ENCODE measurements around the gene MEAF6. TPM values are rescaled to one million over a fixed set of nuclear protein-coding genes. Genes with fewer than 3 reads are reported as not detected.
"Not testable (repeated sequence)": the region's sequence is repeated elsewhere in the genome, so short reads cannot be mapped to it uniquely, and the experiment has no call there.

The MEAF6 gene
- total RNA-seq, 6 donors from 2014 or later, result 59.9 to 131 (median 75.1) TPM

DNA sequence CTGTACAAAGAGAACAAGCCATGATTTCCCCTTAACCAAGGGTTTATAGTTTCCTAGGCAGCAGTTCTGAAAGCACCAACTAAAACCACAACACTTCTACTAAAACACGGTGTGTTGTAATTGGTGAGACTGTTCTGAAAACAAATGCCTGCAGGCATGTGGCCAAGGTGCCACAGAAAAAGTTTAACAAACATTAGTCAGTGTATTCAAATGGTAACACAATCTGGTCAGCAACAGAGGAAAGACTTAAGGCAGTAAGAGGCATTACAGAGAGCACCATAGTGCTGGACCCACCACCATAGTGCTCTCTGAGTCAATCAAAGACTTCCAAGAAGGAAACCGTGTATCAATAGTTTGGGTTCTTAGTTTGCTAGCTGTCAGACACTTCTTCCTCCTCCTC lies 22.8 kb upstream of the MEAF6 start:
- H3K36me3 ChIP-seq, result peaks cover 19 to 70% (median 50%) of the 10 kb centered on the region in 4 donors
- ATAC-seq (ENCODE audit: low FRiP score in 2 of 2) (no peak), DNase-seq (no peak)
- H3K9me3 ChIP-seq, result no peaks in the 10 kb centered on the region
- peak overlapping the region in 1 of 4 donors; percentile 35 for H3K27ac ChIP-seq
- peaks cover 6 to 12% (median 9%) of the 10 kb centered on the region in 4 donors for H3K4me1 ChIP-seq
- H3K4me3 ChIP-seq, result no peak overlapping the region
- 61 to 75% methylated on average over 2 of the region's 2 CpGs for WGBS, 2 donors
- TF ChIP-seq EP300 (IDR thresholded peaks at IDR 0.05) (no peak), POLR2AphosphoS5 (IDR thresholded peaks at IDR 0.05) (no peak), POLR2A (IDR thresholded peaks at IDR 0.05) (no peak)
- TF ChIP-seq, protein P1, sequence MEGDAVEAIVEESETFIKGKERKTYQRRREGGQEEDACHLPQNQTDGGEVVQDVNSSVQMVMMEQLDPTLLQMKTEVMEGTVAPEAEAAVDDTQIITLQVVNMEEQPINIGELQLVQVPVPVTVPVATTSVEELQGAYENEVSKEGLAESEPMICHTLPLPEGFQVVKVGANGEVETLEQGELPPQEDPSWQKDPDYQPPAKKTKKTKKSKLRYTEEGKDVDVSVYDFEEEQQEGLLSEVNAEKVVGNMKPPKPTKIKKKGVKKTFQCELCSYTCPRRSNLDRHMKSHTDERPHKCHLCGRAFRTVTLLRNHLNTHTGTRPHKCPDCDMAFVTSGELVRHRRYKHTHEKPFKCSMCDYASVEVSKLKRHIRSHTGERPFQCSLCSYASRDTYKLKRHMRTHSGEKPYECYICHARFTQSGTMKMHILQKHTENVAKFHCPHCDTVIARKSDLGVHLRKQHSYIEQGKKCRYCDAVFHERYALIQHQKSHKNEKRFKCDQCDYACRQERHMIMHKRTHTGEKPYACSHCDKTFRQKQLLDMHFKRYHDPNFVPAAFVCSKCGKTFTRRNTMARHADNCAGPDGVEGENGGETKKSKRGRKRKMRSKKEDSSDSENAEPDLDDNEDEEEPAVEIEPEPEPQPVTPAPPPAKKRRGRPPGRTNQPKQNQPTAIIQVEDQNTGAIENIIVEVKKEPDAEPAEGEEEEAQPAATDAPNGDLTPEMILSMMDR (IDR thresholded peaks at IDR 0.05), result no peak
- no peaks in the 10 kb centered on the region for H3K27me3 ChIP-seq

DNA sequence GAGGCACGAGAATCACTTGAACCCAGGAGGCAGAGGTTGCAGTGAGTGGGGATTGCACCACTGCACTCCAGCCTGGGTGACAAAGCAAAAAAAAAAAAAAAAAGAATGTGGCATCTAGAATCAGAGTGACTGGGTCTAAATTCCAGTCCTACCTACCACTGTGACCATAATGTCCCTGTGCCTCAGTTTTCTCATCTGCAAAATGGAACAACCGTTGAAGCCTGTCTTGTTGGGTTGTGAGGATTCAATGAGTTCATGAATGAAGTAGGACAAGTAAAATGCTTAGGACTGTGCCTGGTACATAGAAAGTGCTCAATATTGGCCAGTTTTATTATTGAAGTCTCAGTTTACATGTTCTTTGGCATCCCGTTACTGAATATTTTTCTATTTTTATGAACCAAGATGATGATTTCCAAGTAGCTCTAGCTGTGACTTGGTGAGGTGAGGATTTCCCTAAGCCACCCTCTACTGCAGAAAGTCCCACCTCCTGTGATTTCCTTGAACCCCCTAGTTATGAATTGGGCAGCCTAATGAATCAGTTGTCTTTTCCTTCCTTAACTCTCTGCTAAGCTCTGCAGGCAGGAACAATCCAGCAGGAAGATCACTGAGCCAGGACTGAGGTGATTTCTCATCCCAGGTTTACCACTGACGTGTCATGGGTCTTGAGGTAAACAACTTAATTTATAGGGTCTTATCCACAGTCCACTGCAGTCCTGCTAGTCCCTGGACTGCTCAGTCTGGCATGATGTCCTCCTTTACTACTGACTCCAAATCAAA lies 18.9 kb upstream of the MEAF6 start:
- Histone ChIP-seq H3K4me1 (peaks cover 6 to 12% (median 9%) of the 10 kb centered on the region in 4 donors), H3K4me3 (no peak overlapping the region), H3K27ac (peak overlapping the region; percentile 47 to 76 (median 57)), H3K27me3 (no peaks in the 10 kb centered on the region), H3K9me3 (no peaks in the 10 kb centered on the region), H3K36me3 (peaks cover 0 to 33% (median 22%) of the 10 kb centered on the region in 4 donors)
- DNase-seq (no peak), ATAC-seq (ENCODE audit: low FRiP score in 2 of 2) (no peak)
- WGBS, 2 donors, result 83 to 87% methylated on average over 4 of the region's 4 CpGs
- TF ChIP-seq EP300 (IDR thresholded peaks at IDR 0.05) (no peak), POLR2AphosphoS5 (IDR thresholded peaks at IDR 0.05) (no peak), POLR2A (IDR thresholded peaks at IDR 0.05) (no peak)
- TF ChIP-seq, protein P1 (IDR thresholded peaks at IDR 0.05), result no peak

DNA sequence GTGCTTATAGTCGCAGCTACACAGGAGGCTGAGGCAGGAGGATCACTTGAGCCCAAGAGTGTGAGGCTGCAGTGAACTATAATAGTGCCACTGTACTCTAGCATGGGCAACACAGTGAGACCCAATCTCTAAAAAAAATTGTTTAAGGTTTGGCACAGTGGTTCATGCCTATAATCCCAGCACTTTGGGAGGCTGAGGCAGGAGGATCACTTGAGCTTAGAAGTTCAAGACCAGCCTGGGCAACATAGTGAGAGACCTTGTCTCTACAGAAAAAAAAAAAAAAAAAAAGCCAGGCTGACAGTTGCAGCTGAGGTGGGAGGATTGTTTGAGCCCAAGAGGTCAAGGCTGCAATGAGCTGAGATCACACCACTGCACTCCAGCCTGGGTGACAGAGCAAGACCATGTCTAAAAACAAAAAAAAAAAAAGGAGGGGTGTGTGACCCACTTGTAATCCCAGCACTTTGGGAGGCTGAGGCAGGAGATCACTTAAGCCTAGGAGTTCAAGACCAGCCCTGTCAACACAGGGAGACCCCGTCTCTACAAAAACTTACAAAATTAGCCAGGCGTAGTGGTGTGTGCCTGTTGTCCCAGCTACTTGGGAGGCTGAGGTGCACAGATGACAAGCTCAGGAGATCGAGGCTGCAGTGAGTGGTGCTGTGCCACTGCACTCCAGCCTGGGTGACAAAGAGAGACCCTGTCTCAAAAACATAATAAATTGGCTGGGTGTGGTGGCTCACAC lies 18.0 kb upstream of the MEAF6 start:
- DNase-seq; H3K9me3 ChIP-seq; H3K27ac ChIP-seq; H3K27me3 ChIP-seq; ATAC-seq (ENCODE audit: low FRiP score in 2 of 2); H3K4me3 ChIP-seq: not testable (repeated sequence)
- peaks cover 6 to 12% (median 9%) of the 10 kb centered on the region in 4 donors for H3K4me1 ChIP-seq
- whole genome bisulfite sequencing, 2 donors, result 94 to 100% methylated on average over 4 of the region's 4 CpGs
- peaks cover 0 to 24% (median 16%) of the 10 kb centered on the region in 4 donors for H3K36me3 ChIP-seq

DNA sequence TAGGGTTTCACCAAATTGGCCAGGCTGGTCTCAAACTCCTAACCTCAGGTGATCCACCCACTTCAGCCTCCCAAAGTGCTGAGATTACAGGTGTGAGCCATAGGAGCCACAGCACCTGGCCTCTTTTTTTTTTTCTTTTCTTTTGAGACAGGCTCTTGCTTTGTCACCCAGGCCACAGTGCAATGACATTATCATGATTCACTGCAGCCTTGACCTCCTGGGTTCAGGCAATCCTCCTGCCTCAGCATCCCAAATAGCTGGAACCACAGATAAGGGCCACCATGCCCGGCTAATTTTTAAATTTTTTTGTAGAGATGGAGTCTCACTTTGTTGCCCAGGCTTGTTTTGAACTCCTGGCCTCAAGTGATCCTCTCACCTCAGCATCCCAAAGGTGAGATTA lies 15.3 kb upstream of the MEAF6 start:
- not testable (repeated sequence) for ATAC-seq (ENCODE audit: low FRiP score in 2 of 2); H3K27me3 ChIP-seq; DNase-seq; H3K9me3 ChIP-seq; H3K27ac ChIP-seq; H3K36me3 ChIP-seq; H3K4me3 ChIP-seq
- peaks cover 6 to 12% (median 9%) of the 10 kb centered on the region in 4 donors for H3K4me1 ChIP-seq
- 73 to 100% methylated on average over 1 of the region's 1 CpG for WGBS, 2 donors

DNA sequence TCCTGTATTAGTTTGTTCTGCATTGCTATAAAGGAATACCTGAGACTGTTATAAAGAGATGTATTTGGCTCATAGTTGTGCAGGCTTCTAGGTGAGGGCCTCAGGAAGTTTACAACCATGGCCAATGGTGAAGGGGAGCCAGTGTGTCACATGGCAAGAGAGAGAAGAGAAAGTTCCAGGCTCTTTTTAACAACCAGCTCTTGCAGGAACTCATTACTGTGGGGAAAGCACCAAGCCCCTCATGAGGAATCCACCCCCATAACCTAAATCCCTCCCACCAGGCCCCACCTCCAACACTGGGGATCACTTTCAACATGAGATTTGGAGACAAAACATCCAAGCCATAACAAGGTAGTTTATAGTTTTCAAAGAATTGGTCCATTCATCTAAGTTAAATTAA lies 5.0 kb upstream of the MEAF6 start:
- Histone ChIP-seq H3K27me3 (no peaks in the 10 kb centered on the region), H3K9me3 (no peaks in the 10 kb centered on the region), H3K4me1 (peaks cover 0 to 6% (median 4%) of the 10 kb centered on the region in 4 donors), H3K4me3 (no peak overlapping the region), H3K27ac (no peak overlapping the region), H3K36me3 (no peaks in the 10 kb centered on the region)
- ATAC-seq (ENCODE audit: low FRiP score in 2 of 2) (no peak), DNase-seq (no peak)
- no peak for TF ChIP-seq POLR2A (IDR thresholded peaks at IDR 0.05)
- TF ChIP-seq, protein P1 (IDR thresholded peaks at IDR 0.05), result no peak
- TF ChIP-seq EP300 (IDR thresholded peaks at IDR 0.05), result no peak
- no peak for TF ChIP-seq POLR2AphosphoS5 (IDR thresholded peaks at IDR 0.05)

DNA sequence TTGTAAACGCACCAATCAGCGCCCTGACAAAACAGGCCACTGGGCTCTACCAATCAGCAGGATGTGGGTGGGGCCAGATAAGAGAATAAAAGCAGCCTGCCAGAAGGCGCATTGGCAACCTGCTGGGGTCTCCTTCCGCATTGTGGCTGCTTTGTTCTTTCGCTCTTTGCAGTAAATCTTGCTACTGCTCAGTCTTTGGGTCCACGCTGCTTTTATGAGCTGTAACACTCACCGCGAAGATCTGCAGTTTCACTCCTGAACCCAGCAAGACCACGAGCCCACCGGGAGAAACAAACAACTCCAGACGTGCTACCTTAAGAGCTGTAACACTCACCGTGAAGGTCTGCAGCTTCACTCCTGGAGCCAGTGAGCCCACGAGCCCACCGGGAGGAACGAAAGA lies 4.4 kb upstream of the MEAF6 start:
- H3K36me3 ChIP-seq; DNase-seq; ATAC-seq (ENCODE audit: low FRiP score in 2 of 2); H3K4me1 ChIP-seq; H3K4me3 ChIP-seq; H3K27me3 ChIP-seq; H3K9me3 ChIP-seq; H3K27ac ChIP-seq: not testable (repeated sequence)
- 74 to 88% methylated on average over 15 of the region's 15 CpGs for WGBS, 2 donors

DNA sequence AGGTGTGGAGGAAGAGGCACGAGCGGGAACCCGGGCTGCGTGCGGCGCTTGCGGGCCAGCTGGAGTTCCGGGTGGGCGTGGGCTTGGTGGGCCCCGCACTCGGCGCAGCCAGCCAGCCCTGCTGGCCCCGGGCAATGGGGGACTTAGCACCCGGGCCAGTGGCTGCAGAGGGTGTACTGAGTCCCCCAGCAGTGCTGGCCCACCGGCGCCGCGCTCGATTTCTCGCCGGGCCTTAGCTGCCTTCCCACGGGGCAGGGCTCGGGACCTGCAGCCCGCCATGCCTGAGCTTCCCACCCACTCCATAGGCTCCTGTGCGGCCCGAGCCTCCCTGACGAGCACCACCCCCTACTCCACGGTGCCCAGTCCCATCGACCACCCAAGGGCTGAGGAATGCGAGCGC lies 3.7 kb upstream of the MEAF6 start:
- DNase-seq, result peak in 1 of 2 donors; percentile 81
- H3K27me3 ChIP-seq; ATAC-seq (ENCODE audit: low FRiP score in 2 of 2); H3K36me3 ChIP-seq; H3K4me3 ChIP-seq; H3K9me3 ChIP-seq; H3K27ac ChIP-seq: not testable (repeated sequence)
- peaks cover 6 to 14% (median 10%) of the 10 kb centered on the region in 4 donors for H3K4me1 ChIP-seq
- WGBS, 2 donors, result 100% methylated on average over 1 of the region's 31 CpGs; no CpG with 5 or more reads in 1 of the 2 donors

Measured in upper lobe of left lung (tissue), 6 donors.